Measurements from ENCODE around the gene ATP1B2.

ATP1B2 gene

DNA sequence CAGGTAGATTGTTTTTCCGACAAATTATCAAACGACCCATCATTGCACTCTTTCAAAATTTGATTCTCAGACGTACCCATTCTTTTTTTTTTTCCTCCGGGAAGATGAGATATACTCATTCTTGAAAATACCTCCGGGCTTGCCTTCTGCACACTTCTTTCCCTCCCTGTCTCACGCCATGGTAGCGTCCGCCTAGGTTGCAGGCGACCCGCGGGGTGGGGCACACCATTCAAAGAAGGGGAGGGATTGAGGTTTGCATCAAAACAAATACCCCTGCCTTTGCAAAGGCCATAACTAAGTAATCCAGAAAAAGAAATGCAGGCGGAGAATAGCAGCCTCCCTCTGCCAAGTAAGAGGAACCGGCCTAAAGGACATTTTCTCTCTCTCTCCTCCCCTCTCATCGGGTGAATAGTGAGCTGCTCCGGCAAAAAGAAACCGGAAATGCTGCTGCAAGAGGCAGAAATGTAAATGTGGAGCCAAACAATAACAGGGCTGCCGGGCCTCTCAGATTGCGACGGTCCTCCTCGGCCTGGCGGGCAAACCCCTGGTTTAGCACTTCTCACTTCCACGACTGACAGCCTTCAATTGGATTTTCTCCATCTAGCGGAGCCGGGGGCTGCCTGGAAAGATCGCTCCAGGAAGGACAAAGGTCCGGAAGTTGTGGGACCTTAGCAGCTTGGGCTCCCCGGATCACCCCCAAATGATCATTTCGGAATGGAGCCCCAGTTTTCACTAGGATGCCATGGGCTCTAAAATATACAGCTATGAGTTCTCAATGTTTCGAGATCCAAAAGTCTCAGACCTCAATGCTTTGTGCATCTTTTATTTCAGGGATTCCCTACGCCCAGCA is 35.7 kb downstream of the ATP1B2 start:
- DNase-seq (ENCODE audit: low spot score) = peak; percentile 77

DNA sequence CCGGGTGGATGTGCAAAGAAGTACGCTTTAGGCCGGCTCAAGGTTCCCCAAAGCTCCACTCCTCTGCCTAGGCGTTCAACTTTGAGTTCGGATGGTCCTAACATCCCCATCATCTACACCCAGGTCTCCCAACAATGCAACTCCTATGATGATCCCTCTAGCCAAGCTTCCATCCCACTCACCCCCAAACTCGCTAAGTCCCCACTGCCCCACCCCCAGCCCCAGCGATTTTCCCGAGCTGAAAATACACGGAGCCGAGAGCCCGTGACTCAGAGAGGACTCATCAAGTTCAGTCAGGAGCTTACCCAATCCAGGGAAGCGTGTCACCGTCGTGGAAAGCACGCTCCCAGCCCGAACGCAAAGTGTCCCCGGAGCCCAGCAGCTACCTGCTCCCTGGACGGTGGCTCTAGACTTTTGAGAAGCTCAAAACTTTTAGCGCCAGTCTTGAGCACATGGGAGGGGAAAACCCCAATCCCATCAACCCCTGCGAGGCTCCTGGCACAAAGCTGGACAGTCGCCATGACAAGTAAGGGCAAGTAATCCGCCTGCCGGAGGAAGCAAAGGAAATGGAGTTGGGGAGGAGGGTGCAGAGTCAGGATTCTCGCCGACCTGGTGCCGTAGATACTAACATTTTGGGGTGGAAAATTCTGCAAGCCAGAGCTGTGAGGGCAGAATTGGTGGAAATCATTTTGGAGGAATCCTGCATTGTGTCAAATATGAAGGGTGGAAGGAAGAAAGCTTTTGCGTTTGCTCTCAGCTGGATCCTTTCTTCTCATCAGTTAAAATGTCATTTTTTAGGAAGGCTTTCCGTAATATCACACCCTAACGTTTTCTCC is 36.6 kb downstream of the ATP1B2 start, which contains the start of gene TP53:
Gene TP53 (minus strand): TSS at position 419 of the 836 bp plus-strand sequence. CDS start 10,896 bp downstream, outside the sequence.
- DNase-seq (ENCODE audit: low spot score) = peak; percentile 90

DNA sequence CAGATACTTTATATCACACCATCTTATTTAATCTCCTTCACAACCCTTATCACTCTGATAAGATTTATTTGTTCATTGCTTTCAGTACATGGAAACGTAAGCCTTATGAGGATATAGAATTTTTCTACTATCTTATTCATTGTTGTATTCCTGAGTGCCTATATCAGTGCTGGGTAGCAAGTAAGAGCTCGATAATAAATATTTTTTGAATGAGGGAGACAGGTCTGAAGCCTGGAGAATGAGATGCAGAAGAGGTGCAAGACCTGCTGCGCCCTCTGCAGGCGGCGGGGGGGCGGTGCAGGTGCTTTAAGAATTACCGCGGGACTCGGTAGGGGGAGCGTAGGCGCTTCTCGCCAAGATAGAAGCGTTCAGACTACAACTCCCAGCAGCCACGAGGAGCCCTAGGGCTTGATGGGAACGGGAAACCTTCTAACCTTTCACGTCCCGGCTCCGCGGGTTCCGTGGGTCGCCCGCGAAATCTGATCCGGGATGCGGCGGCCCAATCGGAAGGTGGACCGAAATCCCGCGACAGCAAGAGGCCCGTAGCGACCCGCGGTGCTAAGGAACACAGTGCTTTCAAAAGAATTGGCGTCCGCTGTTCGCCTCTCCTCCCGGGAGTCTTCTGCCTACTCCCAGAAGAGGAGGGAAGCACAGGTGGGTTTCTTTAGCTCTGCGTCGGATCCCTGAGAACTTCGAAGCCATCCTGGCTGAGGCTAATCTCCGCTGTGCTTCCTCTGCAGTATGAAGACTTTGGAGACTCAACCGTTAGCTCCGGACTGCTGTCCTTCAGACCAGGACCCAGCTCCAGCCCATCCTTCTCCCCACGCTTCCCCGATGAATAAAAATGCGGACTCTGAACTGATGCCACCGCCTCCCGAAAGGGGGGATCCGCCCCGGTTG is 37.4 kb downstream of the ATP1B2 start, which contains the start of gene WRAP53:
Gene WRAP53 (plus strand): TSS at position 570 of the 900 bp plus-strand sequence. CDS start 172 bp downstream, at position 742.
- DNase-seq (ENCODE audit: low spot score) = peak; percentile 97

DNA sequence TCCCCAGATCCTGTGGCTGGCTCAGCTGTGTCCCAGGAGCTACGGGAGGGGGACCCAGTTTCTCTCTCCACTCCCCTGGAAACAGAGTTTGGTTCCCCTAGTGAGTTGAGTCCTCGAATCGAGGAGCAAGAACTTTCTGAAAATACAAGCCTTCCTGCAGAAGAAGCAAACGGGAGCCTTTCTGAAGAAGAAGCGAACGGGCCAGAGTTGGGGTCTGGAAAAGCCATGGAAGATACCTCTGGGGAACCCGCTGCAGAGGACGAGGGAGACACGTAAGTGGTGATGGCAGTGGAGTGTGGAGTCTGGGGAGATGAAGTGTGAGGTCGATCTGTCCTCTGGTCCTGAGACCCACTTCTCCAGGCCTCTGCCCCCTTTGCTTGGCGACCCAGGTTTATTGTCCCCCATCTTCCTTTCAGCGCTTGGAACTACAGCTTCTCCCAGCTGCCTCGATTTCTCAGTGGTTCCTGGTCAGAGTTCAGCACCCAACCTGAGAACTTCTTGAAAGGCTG is 38.1 kb downstream of the ATP1B2 start:
- no peak for DNase-seq (ENCODE audit: low spot score)

DNA sequence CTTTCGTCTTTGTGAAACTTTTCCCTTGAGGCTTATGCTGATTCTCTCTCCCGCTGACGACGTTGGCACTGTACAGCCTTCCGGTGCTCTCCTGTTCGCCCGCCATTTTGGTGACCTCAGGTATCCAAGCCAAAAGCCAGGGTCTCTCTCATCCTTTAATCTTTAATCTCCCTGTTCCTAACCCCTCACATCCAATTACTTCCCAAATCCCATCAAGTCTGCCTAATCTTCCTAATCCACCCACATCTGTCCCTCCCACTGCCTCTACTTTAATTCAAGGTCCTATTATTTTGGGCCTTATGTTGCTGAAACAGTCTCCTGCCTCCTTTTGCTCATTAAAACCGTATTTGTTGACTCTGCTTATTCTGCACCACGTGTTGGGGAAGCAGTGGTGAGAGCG is 44.9 kb downstream of the ATP1B2 start:
- no peak for DNase-seq (ENCODE audit: low spot score)

DNA sequence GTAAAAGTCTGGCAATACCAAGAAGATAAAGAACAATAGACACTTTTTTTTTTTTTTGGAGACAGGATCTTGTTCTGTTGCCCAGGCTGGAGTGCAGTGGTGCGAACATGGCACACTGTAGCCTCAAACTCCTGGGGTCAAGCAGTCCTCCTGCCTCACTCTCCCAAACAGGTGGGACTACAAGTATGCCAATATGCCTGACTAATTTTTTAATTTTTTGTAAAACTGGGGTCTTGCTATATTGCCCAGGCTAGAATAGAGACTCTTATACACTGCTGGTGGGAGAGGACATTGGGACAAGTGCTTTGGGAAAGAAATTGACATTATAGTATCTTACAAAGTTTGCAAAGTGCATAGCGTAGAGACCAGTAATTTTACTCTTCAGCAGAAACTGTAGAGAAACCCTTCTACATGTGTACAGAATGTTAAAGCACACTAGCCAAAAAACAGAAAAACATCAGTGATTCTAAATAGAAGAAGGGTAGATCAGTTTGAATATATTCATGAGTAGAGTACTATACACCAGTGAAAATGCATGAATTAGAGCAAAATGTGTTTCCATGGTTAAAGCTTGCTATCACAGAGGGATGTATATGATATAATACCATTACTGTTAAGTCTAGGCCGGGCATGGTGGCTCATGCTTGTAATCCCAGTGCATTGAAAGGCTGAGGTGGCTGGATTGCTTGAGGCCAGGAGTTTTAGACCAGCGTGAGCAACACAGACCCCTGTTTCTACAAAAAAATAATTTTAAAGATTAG is 47.3 kb downstream of the ATP1B2 start:
- no peak for DNase-seq (ENCODE audit: low spot score)

DNA sequence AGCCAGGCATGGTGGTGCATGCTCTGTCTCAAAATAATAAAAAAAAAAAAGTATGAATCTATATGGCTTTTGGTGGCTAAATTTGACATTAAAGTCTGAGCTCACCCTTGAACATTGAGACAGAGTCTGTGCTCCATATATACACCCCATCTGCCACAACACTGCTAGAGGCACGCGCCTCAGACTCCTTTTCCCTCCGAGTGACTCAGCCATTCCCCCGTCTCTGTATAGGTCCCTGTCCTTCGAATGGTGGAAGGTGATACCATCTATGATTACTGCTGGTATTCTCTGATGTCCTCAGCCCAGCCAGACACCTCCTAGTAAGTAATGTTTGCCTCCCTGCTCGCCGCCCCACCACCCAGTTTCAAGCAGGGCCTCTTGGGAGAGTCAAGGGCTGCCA is 49.8 kb downstream of the ATP1B2 start:
- no peak for DNase-seq (ENCODE audit: low spot score)

DNA sequence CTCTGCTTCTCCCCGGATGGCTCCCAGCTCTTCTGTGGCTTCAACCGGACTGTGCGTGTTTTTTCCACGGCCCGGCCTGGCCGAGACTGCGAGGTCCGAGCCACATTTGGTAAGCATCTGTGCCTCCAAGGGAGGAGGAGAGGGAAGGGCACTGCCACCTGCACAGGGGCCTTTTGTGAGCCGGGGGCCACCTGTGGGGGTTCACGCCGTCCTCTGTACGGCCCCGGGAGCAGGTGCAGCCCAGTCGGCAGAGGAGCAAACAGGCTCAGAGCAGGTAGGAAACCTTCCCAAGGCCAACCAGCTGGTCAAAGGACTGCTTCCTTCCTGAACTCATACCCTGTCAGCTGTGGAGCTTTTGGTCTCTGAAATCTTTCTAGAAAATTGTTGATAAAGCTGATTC is 51.0 kb downstream of the ATP1B2 start:
- no peak for DNase-seq (ENCODE audit: low spot score)

DNA sequence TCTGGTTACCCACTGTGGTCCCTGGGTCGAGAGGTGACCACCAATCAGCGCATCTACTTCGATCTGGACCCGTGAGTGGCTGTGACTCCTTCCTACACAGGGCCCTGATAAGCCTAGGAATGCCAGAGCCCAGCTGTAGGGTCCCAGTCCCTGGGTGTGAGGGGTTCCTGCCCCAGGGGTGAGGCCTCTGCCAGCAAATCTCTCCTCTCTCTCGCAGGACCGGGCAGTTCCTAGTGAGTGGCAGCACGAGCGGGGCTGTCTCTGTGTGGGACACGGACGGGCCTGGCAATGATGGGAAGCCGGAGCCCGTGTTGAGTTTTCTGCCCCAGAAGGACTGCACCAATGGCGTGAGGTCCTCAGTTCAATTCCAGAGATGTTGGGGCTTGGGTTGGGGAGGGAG is 52.0 kb downstream of the ATP1B2 start:
- no peak for DNase-seq (ENCODE audit: low spot score)

DNA sequence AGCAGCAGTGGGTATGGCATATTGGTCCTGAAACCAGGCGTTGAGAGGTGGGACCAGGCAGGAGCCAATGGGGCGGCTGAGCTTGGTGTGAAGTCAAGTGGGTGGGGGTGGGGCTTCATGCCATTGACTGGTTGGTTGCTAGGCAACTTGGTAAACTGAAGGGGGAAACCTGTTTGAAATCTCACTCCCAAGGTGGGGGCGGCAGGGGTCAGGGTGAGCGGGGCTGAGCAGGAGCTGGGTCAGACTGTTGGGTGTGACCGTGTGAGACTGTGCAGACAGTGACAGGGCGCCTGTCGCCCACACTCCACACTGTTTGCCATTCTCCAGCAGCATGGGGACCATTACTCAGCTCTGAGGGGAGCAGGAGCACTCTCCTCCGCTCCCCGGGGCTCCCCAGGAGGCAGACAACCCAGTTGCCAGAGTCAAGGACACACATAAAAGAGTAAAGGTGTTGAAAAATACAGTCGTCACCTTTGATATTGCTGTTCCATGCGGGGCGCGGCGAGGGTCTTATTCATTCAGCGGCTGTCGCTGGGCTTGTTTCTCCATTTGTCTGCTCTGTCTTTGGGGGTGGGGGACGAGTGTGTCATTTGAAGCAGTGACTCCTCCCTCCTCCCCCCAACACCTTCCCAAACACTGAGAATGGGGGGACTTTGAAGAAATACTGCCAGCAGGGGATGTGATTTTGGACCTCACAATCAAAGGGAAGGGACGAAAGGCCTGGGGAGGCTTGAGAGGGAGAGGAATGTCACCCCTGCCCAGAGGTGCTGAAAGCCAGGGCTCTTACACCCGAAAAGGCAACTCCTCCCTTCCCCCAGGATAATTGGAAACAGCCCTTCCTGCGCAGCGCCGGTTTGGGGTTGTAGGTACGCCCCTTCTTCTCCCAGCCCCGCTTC is 53.1 kb downstream of the ATP1B2 start:
- no peak for DNase-seq (ENCODE audit: low spot score)

DNA sequence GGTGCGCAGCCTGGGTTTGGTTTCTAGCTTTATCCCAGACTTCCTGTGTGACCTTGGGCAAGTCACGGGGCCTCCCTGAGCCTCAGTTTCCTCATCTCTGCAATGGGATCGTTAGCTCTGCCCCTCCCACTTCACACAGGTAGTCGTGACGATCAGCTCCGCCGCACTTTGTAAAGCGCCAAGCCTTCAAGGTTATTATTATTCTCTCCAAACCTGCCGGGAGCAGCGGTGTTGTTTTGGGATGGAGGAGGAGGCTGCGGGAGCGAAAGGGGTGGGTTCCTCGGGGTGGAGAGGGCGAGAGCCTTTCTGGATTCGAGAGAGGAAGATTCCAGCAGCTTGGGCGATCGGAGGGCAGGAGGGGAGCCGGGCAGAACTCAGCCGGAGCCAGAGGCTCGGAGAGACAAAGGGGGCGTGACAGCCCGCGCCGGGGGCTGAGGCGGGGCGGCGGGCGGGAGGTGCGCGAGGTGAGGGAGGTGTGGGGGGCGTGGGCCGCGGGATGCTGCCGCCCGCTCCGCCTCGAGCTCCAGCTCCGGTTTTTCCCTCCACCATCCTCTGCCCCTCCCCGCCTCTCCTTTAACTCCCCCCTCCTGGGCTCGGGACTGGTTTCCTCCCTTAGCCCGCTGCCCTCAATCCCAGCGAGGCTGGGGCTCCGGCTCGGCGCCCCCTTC is 54.0 kb downstream of the ATP1B2 start, which contains the start of gene EFNB3:
Gene EFNB3 (plus strand): TSS at position 602 of the 668 bp plus-strand sequence. CDS start 397 bp downstream, outside the sequence.
- no peak for DNase-seq (ENCODE audit: low spot score)

DNA sequence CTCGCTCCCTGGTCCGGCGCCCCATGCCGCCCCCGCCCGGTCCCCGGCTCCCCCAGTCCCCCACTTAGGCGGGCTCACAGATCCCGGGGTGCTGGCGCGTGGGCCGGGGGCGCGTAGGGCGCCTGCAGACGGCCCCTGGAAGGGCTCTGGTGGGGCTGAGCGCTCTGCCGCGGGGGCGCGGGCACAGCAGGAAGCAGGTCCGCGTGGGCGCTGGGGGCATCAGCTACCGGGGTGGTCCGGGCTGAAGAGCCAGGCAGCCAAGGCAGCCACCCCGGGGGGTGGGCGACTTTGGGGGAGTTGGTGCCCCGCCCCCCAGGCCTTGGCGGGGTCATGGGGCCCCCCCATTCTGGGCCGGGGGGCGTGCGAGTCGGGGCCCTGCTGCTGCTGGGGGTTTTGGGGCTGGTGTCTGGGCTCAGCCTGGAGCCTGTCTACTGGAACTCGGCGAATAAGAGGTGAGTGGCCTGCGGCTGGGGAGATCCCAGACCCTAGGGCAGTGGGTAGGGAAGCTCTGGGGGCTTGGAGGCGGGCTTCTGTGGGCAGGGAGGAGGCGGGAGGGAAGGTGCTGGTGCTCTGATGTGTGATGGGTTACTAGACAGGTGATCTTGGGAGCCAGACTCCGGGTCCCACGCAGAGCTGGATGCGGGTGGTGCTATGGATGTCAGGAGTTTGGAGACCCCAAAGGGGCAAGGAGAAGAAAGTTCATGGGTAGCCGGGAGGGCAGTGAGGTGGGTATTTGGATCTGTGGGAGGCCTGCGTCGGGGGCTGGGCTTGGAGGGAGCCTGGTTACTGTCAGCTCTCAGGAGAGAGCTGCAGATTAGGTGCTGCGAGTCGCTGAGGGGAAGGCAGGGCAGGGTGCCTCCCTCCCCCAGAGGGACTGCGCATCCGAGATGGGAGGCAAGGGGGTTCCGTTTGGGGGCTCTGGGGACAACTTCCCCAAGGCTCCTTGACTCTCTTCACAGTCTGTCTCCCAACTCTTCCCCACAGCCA is 54.8 kb downstream of the ATP1B2 start:
- no peak for DNase-seq (ENCODE audit: low spot score)

DNA sequence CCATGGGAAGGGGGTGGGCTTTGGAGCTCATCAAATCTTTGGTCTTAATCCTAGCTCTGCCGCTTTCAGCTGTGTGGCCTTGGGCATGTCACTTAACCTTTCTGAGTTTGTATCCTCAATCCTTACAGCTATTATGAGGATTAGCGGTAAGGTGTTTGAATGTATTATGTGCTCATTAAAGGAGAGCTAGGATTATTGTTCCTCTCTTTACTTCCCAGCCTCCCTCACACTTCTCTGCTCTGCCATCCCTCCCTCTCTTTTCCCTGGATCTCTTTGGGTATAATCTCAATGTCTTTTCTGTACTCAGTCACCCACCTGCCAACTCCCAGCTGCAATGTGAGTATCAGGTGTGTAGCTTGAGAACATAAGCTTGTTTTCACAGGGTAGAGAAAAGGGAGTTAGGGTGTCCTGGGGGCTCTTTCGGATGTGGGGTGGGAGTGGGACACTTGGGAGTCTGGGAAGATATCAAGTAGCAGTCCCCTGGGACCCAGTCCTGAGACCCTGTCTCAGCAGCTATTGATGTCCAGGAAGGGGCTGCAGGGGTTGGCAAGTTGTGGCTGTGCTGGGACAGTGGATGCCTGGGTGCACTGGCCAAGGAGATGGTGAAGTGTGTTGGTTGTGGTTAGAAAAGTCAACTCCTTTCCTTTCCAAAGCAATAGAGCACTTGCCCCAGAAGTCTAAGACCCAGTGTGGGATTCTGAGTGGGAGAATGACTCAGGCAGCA is 56.1 kb downstream of the ATP1B2 start:
- DNase-seq (ENCODE audit: low spot score) = no peak

Measured in COLO829 (cell line).